Daoy (cell line): ENCODE results near the gene AKAP9. TPM values are rescaled to one million over a fixed set of nuclear protein-coding genes. Genes with fewer than 3 reads are reported as not detected.
"Not testable (repeated sequence)": the region's sequence is repeated elsewhere in the genome, so short reads cannot be mapped to it uniquely, and the experiment has no call there.

Experiments used
- DNase-seq: peaks from one replicate; pipeline ENCODE4 v3.0.0-alpha.2; 2015; ENCODE audit warnings: low read depth
- total RNA-seq: library from RNA; depleted of rRNA; stranded (reverse); fragments of >200 nt; shearing (Covaris generic); gene quantifications from 2 replicates; pipeline ENCODE4 v1.2.3, GENCODE V29; 2014; rRNA removed

The AKAP9 gene
- 24.5 and 34.2 TPM in 2 replicates for total RNA-seq

DNA sequence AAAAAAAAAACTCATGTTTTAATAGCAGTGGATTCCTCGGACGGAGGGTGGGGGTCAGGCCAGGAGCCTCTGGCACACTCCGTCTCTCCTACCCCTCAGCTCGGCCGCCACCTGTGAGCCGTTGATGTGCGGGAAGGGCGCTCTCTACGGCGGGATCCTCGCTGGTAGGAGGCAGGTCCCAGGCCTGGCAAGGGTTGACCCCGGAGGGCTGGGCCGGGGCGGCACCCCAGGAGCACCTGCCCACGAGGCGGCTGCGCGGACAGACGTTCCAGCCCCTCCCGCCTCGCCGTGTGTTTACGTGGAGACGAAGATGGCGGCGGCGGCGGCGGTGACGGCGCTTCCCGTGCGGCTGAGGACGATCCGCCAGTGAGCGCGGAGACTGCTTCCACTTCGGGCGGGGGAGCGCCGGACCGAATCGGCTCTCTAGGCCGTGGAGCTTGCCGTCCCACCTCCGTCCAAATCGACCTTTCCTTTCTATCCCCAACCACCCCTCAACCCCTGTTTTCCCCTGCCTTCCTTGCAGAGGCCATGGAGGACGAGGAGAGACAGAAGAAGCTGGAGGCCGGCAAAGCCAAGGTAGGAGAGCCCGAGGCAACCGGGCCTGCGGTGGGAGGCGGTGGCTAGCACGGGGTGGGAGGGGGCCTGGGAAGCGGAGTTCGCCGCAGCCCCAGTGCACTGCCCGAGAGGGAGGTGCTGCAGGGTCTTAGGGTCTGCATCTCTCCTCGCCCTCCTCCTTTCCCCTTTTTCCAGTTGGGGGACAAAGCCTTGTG, at the start of gene AKAP9:
AKAP9 (plus strand) TSS at position 291 of the 770 bp plus-strand sequence; CDS start at position 529, 238 bp downstream.
- peak; percentile 90 for DNase-seq

GRCh38 chr7:91892099-91892705, 48.5 kb upstream of the AKAP9 start:
- DNase-seq = no peak

- peak; percentile 59 for DNase-seq
Observed at GRCh38 chr7:91892821-91893340, 47.8 kb upstream of the AKAP9 start.

- not testable (repeated sequence) for DNase-seq
Observed at GRCh38 chr7:91893699-91894098, 47.0 kb upstream of the AKAP9 start.

DNA sequence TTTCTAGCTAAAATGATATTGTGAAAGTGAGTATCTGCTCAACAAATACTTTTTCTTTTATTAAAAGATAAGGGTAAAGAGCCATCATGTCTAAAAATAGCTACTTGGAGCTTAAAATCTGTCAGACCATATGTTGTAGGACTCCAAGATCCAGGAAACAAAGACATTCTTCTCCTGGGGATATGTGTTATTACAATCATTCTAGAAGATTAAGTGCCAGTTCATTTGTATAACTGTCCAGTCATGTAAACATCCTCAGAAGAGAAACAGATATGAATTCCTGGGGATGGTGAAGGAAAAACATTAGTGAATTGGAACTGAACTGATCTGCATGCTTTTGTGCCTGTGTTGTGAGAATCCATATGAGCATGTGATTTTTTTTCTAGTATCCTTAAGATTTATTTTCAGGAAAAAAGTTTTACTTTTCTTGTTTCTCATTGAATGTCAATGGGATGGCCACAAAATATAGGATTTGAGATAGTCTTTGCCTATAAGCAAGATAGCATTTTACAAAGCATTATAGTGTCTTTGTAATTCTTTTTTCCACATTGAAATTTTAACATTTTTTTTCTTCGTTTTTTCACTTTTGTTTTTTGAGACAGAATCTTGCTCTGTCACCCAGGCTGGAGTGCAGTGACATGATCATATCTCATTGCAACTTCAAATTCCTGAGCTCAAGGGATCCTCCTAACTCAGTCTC, 45.7 kb upstream of the AKAP9 start:
- no peak for DNase-seq

DNA sequence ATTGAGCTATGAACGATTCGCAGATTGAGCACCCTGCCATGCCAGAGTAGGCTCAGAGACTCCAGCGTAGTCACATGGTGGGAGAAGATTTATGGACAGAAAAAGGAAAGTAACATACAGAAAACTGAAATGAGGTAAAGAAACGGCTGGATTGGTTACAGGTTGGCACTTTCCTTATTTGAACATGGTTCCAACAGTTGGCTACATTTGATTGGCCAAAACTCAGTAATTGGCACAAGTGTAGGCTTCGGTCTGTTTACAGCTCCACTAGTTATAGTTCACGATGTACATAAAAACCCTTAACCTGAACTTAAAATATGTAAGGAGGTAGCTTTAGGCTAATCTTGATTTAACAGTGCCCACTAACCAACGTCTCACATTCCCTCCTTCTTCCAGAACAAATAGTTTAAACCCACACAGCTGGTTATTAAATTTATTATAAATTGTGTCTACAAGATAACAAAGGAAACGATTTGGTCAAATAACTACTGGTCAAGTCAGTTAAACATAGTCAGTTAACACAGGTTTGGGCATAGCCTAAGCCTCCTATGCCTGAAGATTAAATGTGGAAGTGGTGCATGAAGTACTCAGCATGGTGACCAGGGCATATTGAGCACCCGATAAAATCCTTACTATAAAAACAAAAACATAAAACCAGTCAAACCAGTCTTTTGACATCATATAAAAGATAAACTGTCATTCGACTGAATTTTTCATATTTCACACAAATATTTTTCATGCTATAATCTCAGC, 42.2 kb upstream of the AKAP9 start:
- DNase-seq = no peak

GRCh38 chr7:91899563-91899962, 41.1 kb upstream of the AKAP9 start:
- no peak for DNase-seq

GRCh38 chr7:91910171-91910570, 30.5 kb upstream of the AKAP9 start:
- no peak for DNase-seq

DNA sequence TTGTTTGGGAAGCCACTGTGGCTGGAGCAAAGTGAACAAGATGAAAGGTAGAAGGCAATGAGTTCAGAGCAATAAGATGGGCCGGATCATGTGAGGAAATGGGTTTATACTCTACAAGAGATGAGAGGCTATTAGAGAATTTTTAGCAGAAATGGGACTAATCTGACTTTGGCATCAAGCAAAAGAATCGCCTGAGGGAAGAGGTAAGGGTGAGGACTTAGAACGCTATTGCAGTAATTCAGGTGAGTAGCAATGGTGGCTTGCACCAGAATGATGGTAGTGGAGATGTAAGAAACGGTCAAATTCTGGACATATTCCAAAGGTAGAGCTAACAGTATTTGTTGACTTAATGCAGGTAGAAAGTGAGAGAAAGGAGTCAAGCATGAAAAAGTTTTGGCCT, 29.5 kb upstream of the AKAP9 start:
- no peak for DNase-seq

DNA sequence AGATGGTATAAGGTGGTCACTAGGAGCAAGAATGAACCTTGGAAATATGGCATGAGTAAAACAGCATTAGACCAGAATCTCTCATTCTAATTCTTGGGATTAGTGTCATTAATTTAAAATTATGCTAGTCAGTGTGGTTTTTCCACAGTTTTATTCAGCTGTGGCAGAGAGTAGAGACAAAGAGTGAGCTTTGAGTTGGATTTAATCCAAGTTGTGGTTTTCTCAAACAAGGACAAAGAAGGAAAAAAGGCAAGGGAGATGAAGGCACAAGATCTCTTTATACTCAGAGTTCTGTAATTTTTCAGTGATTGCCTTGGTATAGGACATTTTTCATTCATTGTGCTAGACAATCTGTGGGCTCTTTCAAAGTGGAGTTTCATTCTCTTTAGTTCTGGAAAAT, 28.2 kb upstream of the AKAP9 start:
- no peak for DNase-seq

DNA sequence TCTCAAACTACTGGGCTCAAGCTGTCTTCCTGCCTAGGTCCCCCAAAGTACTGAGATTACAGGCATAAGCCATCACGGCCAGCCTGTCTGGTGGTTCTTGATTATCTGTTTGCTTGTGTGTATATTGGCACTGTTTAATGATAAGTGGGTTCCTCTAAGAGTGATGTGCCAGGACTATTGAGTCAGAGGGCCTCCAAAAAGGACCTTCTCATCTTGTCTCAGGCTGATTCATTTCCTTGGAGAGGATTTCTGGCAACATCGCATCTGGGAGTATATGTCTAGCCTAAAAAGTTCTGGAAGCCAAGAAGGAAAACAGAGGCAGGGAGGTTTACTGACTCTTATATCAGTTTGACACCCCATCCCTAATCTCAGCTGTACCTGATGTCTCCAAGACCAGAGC, 27.1 kb upstream of the AKAP9 start:
- DNase-seq = peak; percentile 11

- DNase-seq = no peak
Observed at GRCh38 chr7:91915401-91916050, 25.1 kb upstream of the AKAP9 start.

GRCh38 chr7:91916051-91916440, 24.6 kb upstream of the AKAP9 start:
- DNase-seq = no peak

- no peak for DNase-seq
Observed at GRCh38 chr7:91918356-91918755, 22.3 kb upstream of the AKAP9 start.

DNA sequence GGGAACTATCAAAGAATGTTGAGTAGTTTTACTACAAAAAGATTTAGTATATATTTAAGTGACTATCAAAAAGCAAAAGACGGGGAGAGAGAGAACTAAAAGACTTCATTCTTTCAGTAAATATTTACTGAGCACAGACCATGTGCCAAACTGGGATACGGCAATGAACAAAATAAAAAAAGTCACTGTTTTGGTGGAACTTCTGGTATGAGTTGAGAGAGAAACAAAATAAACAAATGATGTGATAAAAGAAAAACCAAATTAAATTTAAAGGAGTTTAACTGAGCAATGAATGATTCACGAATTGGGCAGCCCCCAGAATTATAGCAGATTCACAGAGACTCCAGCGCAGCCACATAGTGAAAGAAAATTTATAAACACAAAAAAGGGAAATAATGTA, 17.8 kb upstream of the AKAP9 start:
- DNase-seq = no peak

DNA sequence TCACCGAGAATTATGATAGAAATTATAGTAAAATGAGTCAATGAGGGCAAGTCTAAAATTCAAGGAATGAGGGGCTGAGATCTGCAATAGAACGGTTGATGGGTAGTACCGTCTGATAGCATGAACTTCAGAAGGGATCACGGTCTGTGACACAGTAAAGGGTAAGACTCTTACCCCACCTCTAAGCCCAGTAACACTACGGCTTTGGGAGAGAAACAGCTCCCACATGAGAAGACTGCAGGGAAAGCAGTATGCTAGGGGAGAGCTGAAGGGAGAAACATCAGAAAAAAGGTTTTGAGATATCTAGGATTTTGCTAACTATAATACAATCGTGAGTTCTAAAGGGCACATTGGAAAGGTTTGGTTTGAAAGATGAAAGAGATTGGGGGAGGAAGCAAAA, 12.8 kb upstream of the AKAP9 start:
- no peak for DNase-seq

DNA sequence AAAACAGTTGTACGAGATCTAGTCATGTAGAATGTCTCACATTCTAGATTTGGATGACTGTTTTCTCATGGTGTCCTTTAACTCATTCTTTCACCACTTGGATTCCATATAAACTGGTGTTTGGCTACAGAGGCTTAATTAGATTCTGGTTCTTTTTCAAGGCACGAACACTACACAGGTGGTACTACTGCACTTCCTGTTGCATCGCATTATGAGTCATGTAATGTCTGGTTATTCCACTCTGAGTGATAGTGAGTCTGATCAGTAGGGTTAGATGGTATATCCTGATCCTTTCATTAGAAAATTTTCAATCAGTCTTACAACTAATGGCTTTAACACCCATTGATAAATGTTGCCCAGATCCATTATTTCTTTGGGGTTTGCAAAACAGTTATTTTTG, 11.2 kb upstream of the AKAP9 start:
- no peak for DNase-seq

- peak; percentile 29 for DNase-seq
Observed at GRCh38 chr7:91940171-91940570, 491 bp upstream of the AKAP9 start.

- peak; percentile 27 for DNase-seq
Observed at GRCh38 chr7:91941450-91941849, 788 bp downstream of the AKAP9 start.

- no peak for DNase-seq
Observed at GRCh38 chr7:91942312-91942711, 1.6 kb downstream of the AKAP9 start.

GRCh38 chr7:91944970-91945369, 4.3 kb downstream of the AKAP9 start:
- DNase-seq = not testable (repeated sequence)
